ENCODE measurements around the gene ARHGEF39.
"Not testable (repeated sequence)": the region's sequence is repeated elsewhere in the genome, so short reads cannot be mapped to it uniquely, and the experiment has no call there.

Gene ARHGEF39

DNA sequence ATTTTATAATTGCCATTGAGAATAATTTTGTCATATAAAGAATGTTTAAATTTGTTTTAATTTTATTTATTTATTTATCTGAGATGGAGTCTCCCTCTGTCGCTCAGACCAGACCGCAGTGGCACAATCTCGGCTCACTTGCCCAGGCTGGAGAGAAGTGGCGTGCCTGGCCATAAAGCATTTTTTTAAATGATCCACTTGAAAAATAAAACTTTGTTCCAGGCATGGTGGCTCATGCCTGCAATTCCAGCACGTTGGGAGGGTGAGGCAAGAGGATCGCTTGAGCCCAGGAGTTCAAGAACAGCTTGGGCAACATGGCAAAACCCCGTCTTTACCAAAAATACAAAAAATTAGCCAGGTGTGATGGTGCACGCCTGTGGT is 12.2 kb downstream of the ARHGEF39 start:
- no peak overlapping the region for H3K4me3 ChIP-seq (ENCODE audit: low read length)
- no peak overlapping the region for H3K9ac ChIP-seq (ENCODE audit: low read length)
- H3K9me3 ChIP-seq (ENCODE audit: control insufficient read depth, low read length) = no peaks in the 10 kb centered on the region
- H3K4me1 ChIP-seq (ENCODE audit: control insufficient read depth, insufficient read depth, low read length) = peaks cover 22% of the 10 kb centered on the region
- no peaks in the 10 kb centered on the region for H3K36me3 ChIP-seq (ENCODE audit: control insufficient read depth, insufficient read depth, low read length)
- no peaks in the 10 kb centered on the region for H3K27me3 ChIP-seq (ENCODE audit: control insufficient read depth, insufficient read depth, low read length)

DNA sequence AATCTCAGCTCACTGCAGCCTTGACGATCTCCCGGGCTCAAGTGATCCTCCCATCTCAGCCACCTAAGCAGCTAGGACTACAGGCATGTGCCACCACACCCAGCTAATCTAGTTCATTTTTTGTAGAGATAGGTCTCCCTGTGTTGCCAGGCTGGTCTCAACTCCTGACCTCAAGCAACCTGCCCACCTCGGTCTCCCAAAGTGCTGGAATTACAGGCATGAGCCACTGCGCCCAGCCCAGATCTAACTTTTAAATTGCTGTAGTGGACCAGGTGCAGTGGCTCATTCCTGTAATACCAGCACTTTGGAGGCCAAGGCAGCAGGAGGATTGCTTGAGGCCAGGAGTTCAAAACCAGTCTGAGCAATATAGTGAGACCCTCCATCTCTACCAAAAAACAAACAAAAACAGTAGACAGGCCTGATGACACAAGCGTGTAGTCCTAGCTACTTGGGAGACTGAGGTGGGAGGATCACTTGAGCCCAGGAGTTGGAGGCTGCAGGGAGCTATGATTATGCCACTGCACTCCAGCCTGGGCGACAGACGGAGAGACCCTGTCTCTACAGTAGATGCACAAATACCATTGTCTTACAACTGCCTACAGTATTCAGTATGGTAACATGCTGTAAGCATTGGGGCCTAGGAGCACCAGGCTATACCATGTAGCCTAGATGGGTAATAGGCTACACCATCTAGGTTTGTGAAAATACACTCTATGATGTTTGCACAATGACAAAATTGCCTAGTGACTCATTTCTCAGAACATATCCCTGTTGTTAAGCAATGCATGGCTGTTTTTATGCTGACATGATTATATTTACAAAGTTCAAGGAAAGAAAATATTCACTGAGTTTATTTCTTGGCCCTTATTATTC is 12.8 kb downstream of the ARHGEF39 start:
- H3K27me3 ChIP-seq (ENCODE audit: control insufficient read depth, insufficient read depth, low read length) = no peaks in the 10 kb centered on the region
- peaks cover 21% of the 10 kb centered on the region for H3K4me1 ChIP-seq (ENCODE audit: control insufficient read depth, insufficient read depth, low read length)
- H3K4me3 ChIP-seq (ENCODE audit: low read length) = no peak overlapping the region
- no peak overlapping the region for H3K9ac ChIP-seq (ENCODE audit: low read length)
- H3K9me3 ChIP-seq (ENCODE audit: control insufficient read depth, low read length) = no peaks in the 10 kb centered on the region
- H3K36me3 ChIP-seq (ENCODE audit: control insufficient read depth, insufficient read depth, low read length) = no peaks in the 10 kb centered on the region

DNA sequence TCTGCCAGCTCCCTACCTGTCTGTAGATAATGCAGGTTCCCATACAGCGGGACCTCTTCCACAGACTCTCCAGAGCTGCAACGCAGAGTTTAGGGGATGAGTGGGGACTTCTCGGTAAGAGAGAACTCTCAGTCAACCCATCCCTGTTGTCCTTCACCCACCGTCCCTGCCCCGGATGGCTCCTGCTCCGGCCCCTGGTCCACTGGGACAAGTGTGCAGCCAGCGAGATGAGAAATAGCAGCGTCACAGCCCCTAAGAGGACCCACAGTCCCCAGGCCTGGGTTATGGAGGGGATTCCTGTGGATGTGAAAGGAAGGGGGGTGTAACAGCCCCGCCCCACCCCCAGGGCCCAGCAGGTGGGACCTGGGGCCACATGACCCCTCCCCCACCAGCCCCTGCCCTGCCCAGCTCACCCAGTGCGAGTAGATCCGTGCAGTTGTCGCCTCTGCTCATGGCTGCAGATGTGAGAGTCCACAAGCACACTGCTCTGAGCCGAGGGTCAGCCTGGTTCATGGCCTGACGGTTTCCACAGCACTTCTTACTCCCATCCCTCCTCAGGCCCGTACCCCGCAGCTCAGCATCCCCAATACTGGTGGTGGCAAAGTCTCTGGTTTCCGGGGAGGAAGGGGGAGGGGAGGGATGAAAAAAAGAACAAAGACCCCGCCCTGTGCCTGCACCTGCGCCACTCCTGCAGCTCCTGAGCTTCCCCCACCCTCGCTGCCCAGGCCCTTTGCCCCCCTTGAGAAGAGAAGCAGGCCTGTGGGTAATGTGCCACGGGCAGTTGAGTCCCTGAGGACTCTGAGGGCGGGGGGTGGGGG is 14.4 kb downstream of the ARHGEF39 start, which contains the start of gene SIT1:
Gene SIT1 (minus strand): TSS at position 591 of the 818 bp plus-strand sequence. CDS start 78 bp downstream, at position 513.
- peak within 1 kb of the TSS; percentile 42 for H3K9ac ChIP-seq (ENCODE audit: low read length)
- no peaks in the 10 kb centered on the region for H3K27me3 ChIP-seq (ENCODE audit: control insufficient read depth, insufficient read depth, low read length)
- no peaks in the 10 kb centered on the region for H3K36me3 ChIP-seq (ENCODE audit: control insufficient read depth, insufficient read depth, low read length)
- H3K9me3 ChIP-seq (ENCODE audit: control insufficient read depth, low read length) = no peaks in the 10 kb centered on the region
- H3K4me1 ChIP-seq (ENCODE audit: control insufficient read depth, insufficient read depth, low read length) = peaks cover 23% of the 10 kb centered on the region
- H3K4me3 ChIP-seq (ENCODE audit: low read length) = no peak within 1 kb of the TSS

DNA sequence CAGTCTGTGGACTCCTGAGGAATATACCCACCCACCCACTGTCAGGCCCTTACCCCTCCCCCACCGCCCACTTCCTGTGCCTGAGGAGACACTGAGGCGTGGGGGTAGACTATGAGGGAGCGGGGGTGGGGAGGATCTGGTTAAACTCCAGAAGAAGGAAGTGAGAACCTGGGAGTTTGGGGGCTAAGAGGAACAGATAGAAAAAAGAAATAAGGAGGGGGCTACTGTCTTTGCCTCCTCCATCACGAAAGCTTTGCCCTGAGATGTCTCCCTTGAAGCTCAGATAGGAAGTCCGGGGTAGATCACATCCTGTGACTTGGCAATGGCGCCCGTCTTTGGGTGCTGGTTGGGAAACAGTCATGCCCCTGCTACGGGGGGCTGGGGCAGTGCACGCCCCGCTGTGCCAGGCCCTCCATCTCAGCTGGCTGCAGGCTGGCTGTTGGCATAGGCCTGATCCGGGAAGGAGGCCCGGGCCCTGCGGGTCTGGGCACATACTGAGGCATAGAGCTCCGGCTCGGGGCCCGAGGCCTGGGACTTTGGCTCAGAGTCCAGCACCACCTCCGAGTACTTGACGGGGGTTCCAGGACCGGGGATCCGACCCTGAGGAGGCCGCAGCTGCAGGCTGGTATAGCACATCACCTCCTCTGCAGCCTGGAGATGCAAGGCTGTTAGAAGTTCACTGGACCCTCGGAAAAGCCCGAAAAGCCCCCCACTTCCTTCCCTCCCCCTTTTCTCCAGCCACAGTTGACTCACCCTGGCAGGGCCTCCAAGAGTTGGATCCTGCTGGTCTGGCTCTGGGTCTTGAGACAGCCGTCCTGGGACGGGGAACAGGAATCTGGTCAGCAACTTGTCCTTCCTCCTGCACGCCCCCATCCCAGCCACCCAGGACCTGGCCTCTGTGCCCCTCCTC is 15.3 kb downstream of the ARHGEF39 start:
- Histone ChIP-seq H3K27me3 (ENCODE audit: control insufficient read depth, insufficient read depth, low read length) (no peaks in the 10 kb centered on the region), H3K4me1 (ENCODE audit: control insufficient read depth, insufficient read depth, low read length) (peaks cover 23% of the 10 kb centered on the region), H3K36me3 (ENCODE audit: control insufficient read depth, insufficient read depth, low read length) (no peaks in the 10 kb centered on the region), H3K9me3 (ENCODE audit: control insufficient read depth, low read length) (no peaks in the 10 kb centered on the region), H3K9ac (ENCODE audit: low read length) (peak overlapping the region; percentile 5), H3K4me3 (ENCODE audit: low read length) (no peak overlapping the region)

DNA sequence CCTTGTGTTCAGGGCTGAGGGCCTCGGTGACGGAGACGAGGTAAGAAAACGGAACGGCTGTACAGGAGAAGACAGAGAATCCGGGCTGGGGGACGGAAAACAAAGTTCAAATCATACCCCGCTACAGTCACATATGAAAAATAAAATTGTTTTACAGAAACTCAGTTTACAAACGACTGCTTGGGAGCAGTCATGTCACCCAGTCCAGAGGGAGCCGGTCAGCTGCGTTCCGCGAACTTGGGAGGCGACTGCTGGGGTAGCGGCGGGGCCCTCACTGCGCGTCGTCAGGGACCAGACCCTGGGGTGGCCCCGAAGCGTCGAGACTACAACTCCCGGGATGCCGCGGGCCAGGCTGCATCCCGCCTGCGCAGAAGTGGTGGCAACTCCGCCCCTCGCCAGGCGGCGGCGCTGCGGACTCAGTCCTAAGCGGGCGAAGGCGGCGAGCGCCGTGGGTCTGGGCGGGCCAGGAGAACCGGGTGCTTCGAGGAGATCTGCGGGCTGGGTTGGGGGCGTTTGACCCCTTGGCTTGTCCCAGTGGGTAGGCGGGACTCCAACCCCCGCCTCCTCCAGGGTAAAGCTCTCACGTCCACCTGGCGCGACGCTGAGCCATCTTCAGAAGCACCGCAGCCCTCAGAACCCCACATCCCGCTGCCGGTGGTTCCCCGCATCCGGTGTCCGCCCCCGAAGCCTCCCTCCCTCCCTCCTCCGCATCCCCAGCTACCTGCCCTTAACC is 18.3 kb downstream of the ARHGEF39 start:
- H3K4me3 ChIP-seq (ENCODE audit: low read length) = peak overlapping the region; percentile 66
- no peaks in the 10 kb centered on the region for H3K27me3 ChIP-seq (ENCODE audit: control insufficient read depth, insufficient read depth, low read length)
- no peaks in the 10 kb centered on the region for H3K36me3 ChIP-seq (ENCODE audit: control insufficient read depth, insufficient read depth, low read length)
- peaks cover 14% of the 10 kb centered on the region for H3K4me1 ChIP-seq (ENCODE audit: control insufficient read depth, insufficient read depth, low read length)
- no peaks in the 10 kb centered on the region for H3K9me3 ChIP-seq (ENCODE audit: control insufficient read depth, low read length)
- H3K9ac ChIP-seq (ENCODE audit: low read length) = peak overlapping the region; percentile 70

DNA sequence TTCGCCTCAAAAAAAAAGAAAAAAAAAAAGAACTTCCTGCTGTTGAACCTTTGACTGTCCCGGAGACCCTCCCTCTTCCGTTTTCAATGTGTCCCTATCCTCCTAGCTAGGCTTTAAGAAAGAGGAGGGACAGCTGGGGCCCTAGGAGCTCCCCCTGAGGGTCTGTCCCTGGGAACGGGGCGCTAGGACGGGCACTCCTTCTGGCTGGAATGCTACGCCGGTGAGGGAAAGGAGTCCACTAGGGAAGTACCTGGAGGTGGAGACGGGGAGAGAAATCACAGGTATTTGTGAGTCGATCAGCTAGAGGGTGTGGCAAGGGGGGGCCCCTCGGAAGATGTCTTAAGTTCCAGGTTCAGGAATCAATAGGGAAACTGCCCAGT is 18.9 kb downstream of the ARHGEF39 start:
- no peaks in the 10 kb centered on the region for H3K36me3 ChIP-seq (ENCODE audit: control insufficient read depth, insufficient read depth, low read length)
- H3K4me3 ChIP-seq (ENCODE audit: low read length) = peak overlapping the region; percentile 66
- H3K27me3 ChIP-seq (ENCODE audit: control insufficient read depth, insufficient read depth, low read length) = no peaks in the 10 kb centered on the region
- H3K9ac ChIP-seq (ENCODE audit: low read length) = peak overlapping the region; percentile 70
- peaks cover 9% of the 10 kb centered on the region for H3K4me1 ChIP-seq (ENCODE audit: control insufficient read depth, insufficient read depth, low read length)
- no peaks in the 10 kb centered on the region for H3K9me3 ChIP-seq (ENCODE audit: control insufficient read depth, low read length)

DNA sequence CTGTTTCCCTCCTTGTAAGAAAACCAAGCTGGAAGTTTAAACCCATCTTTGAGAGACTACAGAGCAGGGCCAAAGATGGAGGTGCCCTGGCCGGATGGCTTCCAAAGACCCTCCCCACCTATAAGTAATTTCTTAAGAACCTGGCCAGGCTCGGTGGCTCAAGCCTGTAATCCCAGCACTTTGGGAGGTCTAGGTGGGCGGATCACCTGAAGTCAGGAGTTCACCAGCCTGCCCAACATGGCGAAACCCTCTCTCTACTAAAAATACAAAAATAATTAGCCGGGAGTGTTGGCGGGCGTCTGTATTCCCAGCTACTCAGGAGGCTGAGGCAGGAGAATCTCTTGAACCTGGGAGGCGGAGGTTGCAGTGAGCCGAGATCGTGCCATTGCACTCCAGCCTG is 19.3 kb downstream of the ARHGEF39 start:
- Histone ChIP-seq H3K4me3 (ENCODE audit: low read length) (peak overlapping the region; percentile 66), H3K9ac (ENCODE audit: low read length) (peak overlapping the region; percentile 70)

DNA sequence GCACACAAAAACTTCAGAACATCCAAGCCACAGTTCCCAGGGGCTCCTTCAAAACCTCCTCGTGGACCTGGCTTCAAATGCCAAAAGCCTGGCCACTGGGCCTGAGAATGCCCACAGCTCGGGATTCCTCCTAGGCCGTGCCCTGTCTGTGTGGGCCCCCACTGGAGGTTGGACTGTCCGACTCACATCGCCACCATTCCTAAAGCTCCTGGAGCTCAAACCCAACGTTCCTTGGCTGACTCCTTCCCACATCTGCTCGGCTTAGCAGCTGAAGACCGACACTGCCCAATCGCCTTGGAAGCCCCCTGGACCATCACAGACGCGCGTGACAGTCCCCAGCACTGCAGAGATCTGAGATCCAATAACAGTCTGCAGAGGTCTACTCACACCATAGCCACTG is 21.9 kb downstream of the ARHGEF39 start:
- Histone ChIP-seq H3K4me1 (ENCODE audit: control insufficient read depth, insufficient read depth, low read length) (peaks cover 5% of the 10 kb centered on the region), H3K4me3 (ENCODE audit: low read length) (no peak overlapping the region), H3K9me3 (ENCODE audit: control insufficient read depth, low read length) (no peaks in the 10 kb centered on the region), H3K9ac (ENCODE audit: low read length) (no peak overlapping the region), H3K27me3 (ENCODE audit: control insufficient read depth, insufficient read depth, low read length) (no peaks in the 10 kb centered on the region), H3K36me3 (ENCODE audit: control insufficient read depth, insufficient read depth, low read length) (no peaks in the 10 kb centered on the region)

More for the DNA sequence above, 19.3 kb downstream of the ARHGEF39 start:
- not testable (repeated sequence) for H3K9me3 ChIP-seq (ENCODE audit: control insufficient read depth, low read length); H3K4me1 ChIP-seq (ENCODE audit: control insufficient read depth, insufficient read depth, low read length); H3K27me3 ChIP-seq (ENCODE audit: control insufficient read depth, insufficient read depth, low read length); H3K36me3 ChIP-seq (ENCODE audit: control insufficient read depth, insufficient read depth, low read length)

DNA sequence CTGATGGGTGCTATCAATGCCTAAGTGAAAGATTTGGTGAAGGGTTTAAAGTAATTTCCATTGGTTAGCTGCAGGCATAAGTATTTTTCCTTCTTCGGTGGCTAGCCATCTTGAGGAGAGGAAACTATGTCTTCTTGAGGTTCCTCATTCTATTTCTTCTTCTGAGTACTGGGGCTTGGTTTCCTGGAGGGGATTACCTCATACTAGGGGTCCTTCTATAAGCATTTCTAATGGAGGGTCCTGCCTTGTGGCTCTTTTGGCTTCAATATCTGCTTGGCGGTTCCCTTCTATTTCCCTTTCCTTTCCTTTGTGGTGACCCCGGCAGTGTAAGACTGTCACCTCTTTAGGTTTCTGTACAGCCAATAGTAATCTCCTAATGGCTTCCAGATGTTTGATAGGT is 23.5 kb downstream of the ARHGEF39 start:
- not testable (repeated sequence) for H3K4me3 ChIP-seq (ENCODE audit: low read length); H3K4me1 ChIP-seq (ENCODE audit: control insufficient read depth, insufficient read depth, low read length); H3K9me3 ChIP-seq (ENCODE audit: control insufficient read depth, low read length); H3K27me3 ChIP-seq (ENCODE audit: control insufficient read depth, insufficient read depth, low read length); H3K9ac ChIP-seq (ENCODE audit: low read length); H3K36me3 ChIP-seq (ENCODE audit: control insufficient read depth, insufficient read depth, low read length)

DNA sequence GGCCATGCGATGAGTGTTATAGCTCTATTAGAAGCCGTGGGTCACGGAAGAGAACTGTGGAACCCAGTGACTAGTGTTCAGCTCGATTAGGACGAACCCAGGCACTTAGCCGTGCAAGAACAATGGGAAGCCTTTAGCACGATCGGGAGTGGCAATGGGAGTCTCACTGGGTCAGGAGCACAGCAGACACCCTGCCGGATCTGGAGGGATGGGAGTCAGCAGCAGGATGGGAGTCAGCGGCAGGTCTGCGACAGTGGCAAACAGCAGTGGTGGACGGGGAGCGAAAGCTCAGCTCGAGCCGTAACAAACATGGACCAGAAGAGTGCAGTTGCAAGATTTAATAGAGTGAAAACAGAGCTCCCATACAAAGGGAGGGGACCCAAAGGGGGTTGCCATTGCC is 24.6 kb downstream of the ARHGEF39 start:
- H3K27me3 ChIP-seq (ENCODE audit: control insufficient read depth, insufficient read depth, low read length); H3K4me1 ChIP-seq (ENCODE audit: control insufficient read depth, insufficient read depth, low read length); H3K9me3 ChIP-seq (ENCODE audit: control insufficient read depth, low read length); H3K4me3 ChIP-seq (ENCODE audit: low read length); H3K9ac ChIP-seq (ENCODE audit: low read length); H3K36me3 ChIP-seq (ENCODE audit: control insufficient read depth, insufficient read depth, low read length): not testable (repeated sequence)

DNA sequence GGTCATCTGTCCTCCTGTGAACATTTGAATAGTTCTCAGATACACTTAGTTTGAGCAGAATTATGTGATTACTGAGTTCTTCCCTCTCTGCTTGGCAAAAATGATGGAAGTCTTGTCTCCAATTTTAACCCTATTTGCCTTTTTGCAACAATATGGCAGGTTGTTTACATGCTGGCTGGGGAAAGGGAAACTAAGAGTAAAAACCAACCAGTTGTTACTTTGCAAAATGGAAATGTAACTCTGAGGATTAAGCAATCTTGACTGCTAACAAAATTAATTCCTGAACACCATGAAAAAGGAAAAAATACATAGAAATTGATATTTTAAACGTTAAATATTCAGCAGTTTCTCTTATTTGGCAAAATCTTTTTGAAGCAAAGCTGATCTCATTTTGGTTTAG is 25.4 kb downstream of the ARHGEF39 start:
- Histone ChIP-seq H3K4me3 (ENCODE audit: low read length) (no peak overlapping the region), H3K36me3 (ENCODE audit: control insufficient read depth, insufficient read depth, low read length) (no peaks in the 10 kb centered on the region), H3K27me3 (ENCODE audit: control insufficient read depth, insufficient read depth, low read length) (no peaks in the 10 kb centered on the region), H3K4me1 (ENCODE audit: control insufficient read depth, insufficient read depth, low read length) (no peaks in the 10 kb centered on the region), H3K9ac (ENCODE audit: low read length) (no peak overlapping the region), H3K9me3 (ENCODE audit: control insufficient read depth, low read length) (no peaks in the 10 kb centered on the region)
